AG10803 (cell line): ENCODE measurements around the gene RRBP1.
A peak's percentile ranks its signal among the peaks of the same experiment; 100 is the strongest.
"Not testable (repeated sequence)": the region's sequence is repeated elsewhere in the genome, so short reads cannot be mapped to it uniquely, and the experiment has no call there.

Source experiments
- DNase-seq: peaks from one replicate; pipeline ENCODE4 v3.0.0; 2010; ENCODE audit warnings: low read depth
- H3K4me3 ChIP-seq: 2 replicates; pipeline ENCODE4 v1.5.1; 2011; ENCODE audit warnings: mild to moderate bottlenecking, low read length, control low read depth
- TF ChIP-seq, protein P1 (sequence below): conservative IDR thresholded peaks from 2 replicates; pipeline ENCODE4 v1.5.1; 2011; ENCODE audit warnings: mild to moderate bottlenecking, low read length, control low read depth, inconsistent platforms

The RRBP1 gene

DNA sequence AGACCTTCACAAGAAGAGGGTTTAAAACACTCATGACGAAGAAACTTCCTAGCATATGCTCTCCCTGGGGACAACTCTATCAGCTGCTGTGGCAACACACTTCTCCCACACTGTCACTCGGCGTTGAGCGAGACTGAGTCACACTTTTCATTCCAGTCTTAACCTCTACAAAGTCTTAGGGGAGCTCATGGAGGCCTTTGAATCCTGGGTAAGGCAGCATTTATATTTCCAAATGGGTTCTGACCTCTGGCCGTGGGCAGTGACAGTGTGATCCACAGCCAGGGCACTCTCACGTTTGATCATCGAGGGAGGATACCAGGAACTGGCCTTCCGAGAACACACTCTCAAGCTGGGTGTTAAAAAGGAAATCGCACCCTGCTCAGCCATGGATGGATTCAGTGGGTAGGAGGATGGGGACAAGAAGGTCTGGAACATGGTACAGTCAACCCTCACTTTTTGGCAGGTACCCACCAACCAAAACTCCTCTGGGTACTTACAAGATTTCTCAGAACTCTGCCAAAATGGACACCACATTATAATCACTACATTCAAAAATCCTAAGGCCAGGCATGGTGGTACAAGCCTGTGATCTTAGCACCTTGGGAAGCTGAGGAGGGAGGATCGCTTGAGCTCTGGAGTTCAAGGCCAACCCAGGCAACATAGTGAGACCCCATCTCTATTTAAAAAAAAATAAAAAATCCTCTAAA is 19.6 kb downstream of the RRBP1 start:
- TF ChIP-seq, protein P1, sequence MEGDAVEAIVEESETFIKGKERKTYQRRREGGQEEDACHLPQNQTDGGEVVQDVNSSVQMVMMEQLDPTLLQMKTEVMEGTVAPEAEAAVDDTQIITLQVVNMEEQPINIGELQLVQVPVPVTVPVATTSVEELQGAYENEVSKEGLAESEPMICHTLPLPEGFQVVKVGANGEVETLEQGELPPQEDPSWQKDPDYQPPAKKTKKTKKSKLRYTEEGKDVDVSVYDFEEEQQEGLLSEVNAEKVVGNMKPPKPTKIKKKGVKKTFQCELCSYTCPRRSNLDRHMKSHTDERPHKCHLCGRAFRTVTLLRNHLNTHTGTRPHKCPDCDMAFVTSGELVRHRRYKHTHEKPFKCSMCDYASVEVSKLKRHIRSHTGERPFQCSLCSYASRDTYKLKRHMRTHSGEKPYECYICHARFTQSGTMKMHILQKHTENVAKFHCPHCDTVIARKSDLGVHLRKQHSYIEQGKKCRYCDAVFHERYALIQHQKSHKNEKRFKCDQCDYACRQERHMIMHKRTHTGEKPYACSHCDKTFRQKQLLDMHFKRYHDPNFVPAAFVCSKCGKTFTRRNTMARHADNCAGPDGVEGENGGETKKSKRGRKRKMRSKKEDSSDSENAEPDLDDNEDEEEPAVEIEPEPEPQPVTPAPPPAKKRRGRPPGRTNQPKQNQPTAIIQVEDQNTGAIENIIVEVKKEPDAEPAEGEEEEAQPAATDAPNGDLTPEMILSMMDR, result no peak
- DNase-seq, result peak; percentile 95
- H3K4me3 ChIP-seq, result no peak overlapping the region

DNA sequence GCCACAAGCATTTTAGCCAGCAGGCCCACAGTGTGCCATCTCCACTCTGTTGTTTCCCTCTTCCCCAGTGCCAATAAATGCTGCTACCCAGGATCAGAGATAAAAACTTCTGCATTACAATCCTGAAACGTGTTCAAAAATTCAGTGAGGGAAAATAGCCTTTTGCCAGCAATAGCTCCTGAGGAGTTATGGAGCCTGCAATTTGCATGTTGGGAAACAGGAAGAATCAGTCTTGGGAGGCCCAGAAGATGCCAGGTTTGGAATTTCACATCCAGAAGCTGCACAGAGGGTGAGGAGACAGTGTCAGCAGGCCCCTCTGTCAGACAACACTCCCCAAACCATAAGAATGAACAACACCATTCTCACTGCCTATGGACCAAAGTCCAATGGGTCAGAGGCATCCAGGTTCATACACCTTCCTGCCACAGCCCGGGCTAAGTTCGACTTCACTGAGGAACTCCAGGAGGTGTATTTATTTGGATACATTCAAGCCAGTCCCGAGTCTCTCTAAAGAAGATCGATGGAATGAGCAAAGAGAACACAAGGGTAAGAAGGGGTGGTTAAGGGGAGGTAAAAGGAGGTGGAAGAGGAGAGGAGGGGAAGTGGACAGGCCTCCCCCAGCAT is 20.8 kb downstream of the RRBP1 start:
- peak; percentile 92 for DNase-seq
- H3K4me3 ChIP-seq, result no peak overlapping the region
- TF ChIP-seq, protein P1, result no peak

DNA sequence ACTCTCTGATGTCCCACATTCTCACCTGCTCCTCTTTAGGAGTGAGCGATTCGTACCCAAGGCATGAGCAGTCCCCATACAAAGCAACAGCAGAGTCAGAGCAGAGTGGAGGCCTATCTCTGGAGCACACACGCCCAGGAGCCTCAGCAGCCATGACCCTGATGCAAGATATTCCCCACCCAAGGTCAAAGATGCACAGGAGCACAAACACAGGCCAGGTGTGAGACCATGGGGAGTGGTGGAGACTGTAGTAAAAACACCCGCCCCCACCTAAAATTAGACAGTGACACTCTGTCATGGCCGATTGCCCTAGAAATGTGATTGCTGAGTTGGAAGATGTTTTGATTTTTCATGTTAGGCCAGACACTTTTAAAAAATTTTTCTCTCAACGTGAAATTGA is 21.4 kb downstream of the RRBP1 start:
- TF ChIP-seq, protein P1, result no peak
- DNase-seq, result no peak
- H3K4me3 ChIP-seq, result no peak overlapping the region

DNA sequence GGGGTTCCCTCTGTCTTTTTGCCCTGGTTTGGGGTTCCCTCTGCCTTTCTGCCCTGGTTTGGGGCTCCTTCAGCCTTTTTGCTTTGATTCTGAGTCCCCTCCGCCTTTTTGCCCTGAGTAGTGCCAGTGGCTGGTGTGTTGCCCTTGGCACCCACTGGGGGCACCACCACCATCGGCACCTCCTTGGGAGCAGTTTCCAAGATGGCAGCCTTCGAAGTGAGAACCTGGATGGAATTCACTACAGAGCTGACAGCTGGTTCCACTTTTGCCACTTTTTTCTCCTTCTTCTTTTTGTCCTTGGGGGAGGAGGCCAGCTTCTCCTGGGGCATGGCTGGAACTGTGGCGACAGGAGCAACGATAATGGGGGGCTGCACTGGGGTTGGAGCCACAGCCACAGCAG is 22.2 kb downstream of the RRBP1 start:
- TF ChIP-seq, protein P1, result no peak
- no peak for DNase-seq
- H3K4me3 ChIP-seq, result no peak overlapping the region

DNA sequence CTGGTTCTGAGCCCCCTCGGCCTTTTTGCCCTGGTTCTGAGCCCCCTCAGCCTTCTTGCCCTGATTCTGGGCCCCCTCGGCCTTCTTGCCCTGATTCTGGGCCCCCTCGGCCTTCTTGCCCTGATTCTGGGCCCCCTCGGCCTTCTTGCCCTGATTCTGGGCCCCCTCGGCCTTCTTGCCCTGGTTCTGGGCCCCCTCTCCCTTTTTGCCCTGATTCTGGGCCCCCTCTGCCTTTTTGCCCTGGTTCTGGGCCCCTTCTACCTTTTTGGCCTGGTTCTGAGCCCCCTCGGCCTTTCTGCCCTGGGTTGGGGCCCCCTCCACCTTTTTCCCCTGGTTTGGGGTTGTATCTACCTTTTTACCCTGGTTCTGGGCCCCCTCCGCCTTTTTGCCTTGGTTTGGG is 22.7 kb downstream of the RRBP1 start:
- not testable (repeated sequence) for DNase-seq, H3K4me3 ChIP-seq

DNA sequence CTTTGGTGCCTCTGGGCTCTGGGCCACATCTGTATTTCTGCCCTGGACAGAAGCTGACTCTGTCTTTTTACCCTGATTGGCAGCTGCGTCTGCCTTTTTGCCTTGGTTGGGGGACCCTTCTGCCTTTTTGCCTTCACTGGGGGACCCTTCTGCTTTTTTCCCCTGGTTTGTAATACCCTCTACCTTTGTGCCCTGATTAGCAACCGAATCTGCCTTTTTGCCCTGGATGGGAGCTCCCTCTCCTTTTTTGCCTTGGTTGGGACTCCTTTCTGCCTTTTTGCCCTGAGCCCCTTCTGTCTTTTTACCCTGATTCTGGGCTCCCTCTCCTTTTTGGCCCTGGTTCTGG is 23.4 kb downstream of the RRBP1 start:
- DNase-seq, result no peak
- TF ChIP-seq, protein P1, result no peak
- no peak overlapping the region for H3K4me3 ChIP-seq

DNA sequence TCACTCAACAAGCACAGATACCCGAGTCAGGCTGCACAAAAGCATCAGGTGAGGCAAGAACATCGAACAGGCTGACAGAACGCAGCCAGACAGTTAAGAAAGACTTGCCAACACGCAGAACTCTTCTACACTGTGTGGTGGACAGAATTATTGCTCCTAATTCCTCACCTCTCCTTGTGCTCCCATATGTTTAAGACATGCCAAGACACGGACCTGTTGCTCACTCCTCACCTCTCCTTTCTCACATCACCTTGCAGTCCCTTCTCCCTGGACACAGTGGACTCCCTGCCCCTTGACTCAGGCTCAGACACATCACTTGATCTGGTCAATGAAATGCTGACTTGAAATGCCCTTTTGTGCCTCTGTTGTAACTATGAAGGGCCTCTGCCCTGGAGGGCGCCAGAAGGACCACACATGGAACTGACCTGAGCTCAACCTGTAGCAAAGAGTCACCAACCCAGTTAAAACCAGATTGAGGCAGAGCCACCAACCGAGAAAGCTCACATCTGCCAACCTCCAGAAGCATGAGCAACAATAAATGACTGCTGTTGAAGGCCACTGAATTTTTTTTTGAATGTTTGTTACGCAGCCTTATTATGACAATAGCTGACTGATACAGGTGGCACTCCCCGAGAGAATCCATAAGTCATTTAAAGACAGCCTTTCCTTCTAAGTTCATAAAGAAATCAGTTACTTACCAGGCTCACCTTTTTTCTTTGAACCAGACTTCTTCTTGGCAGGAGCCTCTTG is 24.0 kb downstream of the RRBP1 start:
- DNase-seq, result no peak
- H3K4me3 ChIP-seq, result no peak overlapping the region
- TF ChIP-seq, protein P1, result no peak
